ENCODE results near the gene KAT2B. TPM values are rescaled to one million over a fixed set of nuclear protein-coding genes. Genes with fewer than 3 reads are reported as not detected.

KAT2B gene
- total and polyA plus RNA-seq, 5 donors = 20.9 to 71.5 (median 71.0) TPM

DNA sequence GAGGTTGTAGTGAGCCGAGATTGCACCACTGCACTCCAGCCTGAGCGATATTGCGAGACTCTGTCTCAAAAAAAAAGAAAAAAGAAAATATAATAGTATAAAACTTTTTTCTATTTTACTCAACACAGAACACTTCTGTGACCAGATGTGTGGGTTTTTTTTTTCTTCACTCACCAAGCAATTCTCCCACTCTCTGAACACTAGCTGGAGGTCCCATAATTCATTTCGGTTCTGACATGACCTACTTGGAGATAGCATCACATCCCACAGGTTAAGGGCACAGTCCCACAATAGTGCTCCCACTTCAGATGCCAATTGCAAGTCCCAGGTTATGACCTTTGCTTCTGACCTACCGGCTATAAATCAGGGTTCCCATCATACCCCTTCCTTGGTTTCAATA lies 35.0 kb downstream of the KAT2B start:
- H3K4me3 ChIP-seq (ENCODE audit: low read length) = no peak overlapping the region
- WGBS = 92% methylated on average over 5 of the region's 5 CpGs
- ATAC-seq (no peak), DNase-seq (no peak)
- H3K27ac ChIP-seq (ENCODE audit: low read length) = no peak overlapping the region
- no peaks in the 10 kb centered on the region for H3K9me3 ChIP-seq (ENCODE audit: control insufficient read depth, low read length)
- H3K4me1 ChIP-seq (ENCODE audit: control insufficient read depth, insufficient read depth, low read length) = peaks cover 6% of the 10 kb centered on the region
- intact Hi-C loops (cut with DNase I) = no loop called here
- no peaks in the 10 kb centered on the region for H3K27me3 ChIP-seq (ENCODE audit: control insufficient read depth, insufficient read depth)

DNA sequence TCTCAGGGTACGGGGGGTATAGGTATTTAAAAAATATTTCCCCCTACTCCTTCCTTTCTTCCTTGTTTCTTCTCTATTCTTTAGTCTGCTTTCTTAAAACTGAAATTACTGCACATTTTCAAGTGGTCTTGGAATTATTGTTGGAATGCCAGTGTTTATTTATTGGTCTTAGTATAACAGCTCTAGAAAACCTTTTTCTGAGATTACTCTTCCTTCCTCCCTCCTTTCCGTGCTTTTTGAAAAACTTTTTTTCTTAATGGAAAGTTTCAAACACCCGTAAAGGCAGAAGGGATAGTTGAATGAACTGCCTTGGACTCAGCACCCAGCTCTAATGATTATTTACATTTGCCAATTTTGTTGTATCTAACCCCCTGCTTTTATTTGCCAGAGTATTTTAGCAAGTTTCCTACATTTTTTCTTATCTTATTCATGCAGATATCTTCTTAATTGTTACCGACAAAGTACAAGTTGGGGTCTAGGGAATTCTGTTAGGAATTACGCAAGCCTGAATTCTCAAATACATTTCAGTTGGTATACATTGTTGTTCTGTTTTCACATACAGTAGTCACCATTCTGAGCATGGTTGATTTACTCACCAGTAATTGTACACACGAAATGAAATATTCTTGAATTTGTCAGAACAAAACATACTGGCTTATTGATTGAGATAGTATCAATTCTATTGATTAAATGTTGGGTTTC lies 36.2 kb downstream of the KAT2B start:
- DNase-seq (no peak), ATAC-seq (no peak)
- Histone ChIP-seq H3K4me1 (ENCODE audit: control insufficient read depth, insufficient read depth, low read length) (peaks cover 9% of the 10 kb centered on the region), H3K27ac (ENCODE audit: low read length) (no peak overlapping the region), H3K4me3 (ENCODE audit: low read length) (no peak overlapping the region), H3K9me3 (ENCODE audit: control insufficient read depth, low read length) (no peaks in the 10 kb centered on the region), H3K27me3 (ENCODE audit: control insufficient read depth, insufficient read depth) (no peaks in the 10 kb centered on the region)
- intact Hi-C loops (cut with DNase I) = no loop called here
- 71% methylated on average over 6 of the region's 6 CpGs for WGBS

DNA sequence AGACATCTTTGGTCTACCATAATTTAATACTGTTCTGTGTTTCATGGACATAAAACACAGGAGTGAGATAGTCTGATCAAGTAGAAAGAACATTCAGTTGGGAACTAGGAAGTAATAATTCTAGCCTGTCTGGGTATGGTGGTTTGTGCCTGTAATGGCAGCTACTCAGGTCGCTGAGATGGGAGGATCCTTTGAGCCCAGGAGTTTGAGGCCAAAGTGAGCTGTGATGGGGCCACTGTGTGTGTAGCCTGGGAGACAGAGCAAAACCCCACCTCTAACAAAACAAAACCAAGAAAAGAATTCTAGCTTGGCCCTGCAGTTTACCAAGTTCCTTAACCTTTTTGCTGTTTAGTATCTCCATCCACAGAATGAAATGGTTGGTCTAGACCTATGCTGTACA lies 36.8 kb downstream of the KAT2B start:
- intact Hi-C loops (cut with DNase I) = no loop called here
- ATAC-seq (no peak), DNase-seq (no peak)
- 84% methylated on average over 1 of the region's 1 CpG for WGBS
- Histone ChIP-seq H3K27me3 (ENCODE audit: control insufficient read depth, insufficient read depth) (no peaks in the 10 kb centered on the region), H3K4me1 (ENCODE audit: control insufficient read depth, insufficient read depth, low read length) (peaks cover 5% of the 10 kb centered on the region), H3K4me3 (ENCODE audit: low read length) (no peak overlapping the region), H3K9me3 (ENCODE audit: control insufficient read depth, low read length) (no peaks in the 10 kb centered on the region), H3K27ac (ENCODE audit: low read length) (no peak overlapping the region)

DNA sequence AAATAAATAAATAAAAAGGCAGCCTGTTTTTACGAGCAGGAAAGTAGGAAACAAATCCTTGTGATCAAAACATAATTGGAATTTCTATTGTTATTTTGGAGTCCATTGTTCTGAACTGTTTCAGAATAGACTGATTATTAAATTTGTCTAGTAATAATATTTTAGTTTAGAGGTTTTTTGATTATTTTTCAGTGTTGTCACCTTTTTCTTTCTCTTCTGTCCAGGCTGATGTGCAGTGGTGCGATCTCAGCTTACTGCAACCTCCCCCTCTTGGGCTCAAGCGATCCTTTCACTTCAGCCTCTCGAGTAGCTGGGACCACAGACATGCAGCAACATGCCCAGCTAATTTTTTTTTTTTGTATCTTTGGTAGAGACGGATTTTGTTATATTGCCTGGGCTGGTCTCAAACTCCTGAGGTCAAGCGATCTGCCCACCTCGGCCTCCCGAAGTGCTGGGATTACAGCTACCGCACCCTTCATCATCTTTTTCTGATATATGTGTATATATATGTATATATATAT lies 38.0 kb downstream of the KAT2B start:
- DNase-seq = no peak
- Histone ChIP-seq H3K4me3 (ENCODE audit: low read length) (no peak overlapping the region), H3K27ac (ENCODE audit: low read length) (no peak overlapping the region), H3K4me1 (ENCODE audit: control insufficient read depth, insufficient read depth, low read length) (peaks cover 5% of the 10 kb centered on the region), H3K9me3 (ENCODE audit: control insufficient read depth, low read length) (no peaks in the 10 kb centered on the region), H3K27me3 (ENCODE audit: control insufficient read depth, insufficient read depth) (no peaks in the 10 kb centered on the region)
- 90% methylated on average over 9 of the region's 9 CpGs for WGBS
- intact Hi-C loops (cut with DNase I) = no loop called here
- no peak for ATAC-seq

DNA sequence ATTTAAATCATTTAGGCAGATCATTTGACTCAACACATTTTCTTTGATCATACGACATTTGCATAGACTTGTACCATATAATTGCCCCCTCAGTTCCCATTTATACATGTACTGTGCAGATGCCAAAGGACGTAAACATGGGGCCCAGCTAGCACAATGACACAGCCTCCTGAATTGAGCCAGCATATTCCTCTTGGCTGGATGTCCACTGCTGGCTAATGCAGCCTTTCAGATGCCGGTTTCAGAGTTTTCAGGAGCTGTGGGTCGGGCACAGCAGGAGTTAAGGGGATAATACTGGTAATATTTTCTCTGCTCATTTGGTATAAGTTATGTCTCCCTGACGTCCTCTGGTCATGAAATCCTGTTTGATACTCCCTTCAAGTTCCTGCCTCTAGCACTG lies 39.4 kb downstream of the KAT2B start:
- WGBS = 84% methylated on average over 5 of the region's 5 CpGs
- H3K4me1 ChIP-seq (ENCODE audit: control insufficient read depth, insufficient read depth, low read length) = peaks cover 8% of the 10 kb centered on the region

DNA sequence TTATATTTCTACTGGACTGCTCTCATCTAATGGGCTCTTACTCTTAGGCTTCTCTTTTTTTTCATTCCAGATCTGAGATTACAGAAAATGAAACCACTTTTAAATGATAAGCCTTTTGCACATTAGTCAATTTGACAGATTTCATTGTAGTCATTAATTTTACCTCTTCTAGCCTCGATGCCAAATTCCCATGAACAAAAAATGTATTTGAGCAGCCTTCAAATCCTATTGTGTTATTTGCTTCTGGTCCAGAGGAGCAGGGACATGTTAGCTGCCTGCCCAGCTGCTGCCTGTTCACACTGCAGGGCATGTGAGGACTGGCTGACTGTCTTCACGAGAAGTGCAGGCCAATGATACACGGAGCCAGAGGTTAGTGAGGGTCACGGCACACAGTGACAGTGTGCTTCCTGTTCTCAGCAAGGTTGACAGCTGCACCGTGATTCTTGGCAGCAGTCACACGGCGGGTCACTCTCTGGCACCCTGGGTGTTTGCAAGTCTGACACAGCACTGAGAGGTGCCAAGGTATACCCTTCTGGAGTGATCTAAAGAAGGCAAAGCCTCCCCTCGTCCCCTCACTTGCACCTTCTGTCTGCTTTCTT lies 40.8 kb downstream of the KAT2B start:
- intact Hi-C loops (cut with DNase I) = no loop called here
- no peak overlapping the region for H3K4me3 ChIP-seq (ENCODE audit: low read length)
- peak overlapping the region; percentile 22 for H3K27ac ChIP-seq (ENCODE audit: low read length)
- WGBS = 12% methylated on average over 8 of the region's 8 CpGs
- H3K9me3 ChIP-seq (ENCODE audit: control insufficient read depth, low read length) = no peaks in the 10 kb centered on the region
- peaks cover 8% of the 10 kb centered on the region for H3K4me1 ChIP-seq (ENCODE audit: control insufficient read depth, insufficient read depth, low read length)
- H3K27me3 ChIP-seq (ENCODE audit: control insufficient read depth, insufficient read depth) = no peaks in the 10 kb centered on the region
- ATAC-seq (peak; percentile 99), DNase-seq (peak; percentile 76 to 92 (median 88))

More for the DNA sequence above, 39.4 kb downstream of the KAT2B start:
- DNase-seq (no peak), ATAC-seq (no peak)
- no peaks in the 10 kb centered on the region for H3K9me3 ChIP-seq (ENCODE audit: control insufficient read depth, low read length)
- no peak overlapping the region for H3K4me3 ChIP-seq (ENCODE audit: low read length)
- no peak overlapping the region for H3K27ac ChIP-seq (ENCODE audit: low read length)
- intact Hi-C loops (cut with DNase I) = no loop called here
- H3K27me3 ChIP-seq (ENCODE audit: control insufficient read depth, insufficient read depth) = no peaks in the 10 kb centered on the region

DNA sequence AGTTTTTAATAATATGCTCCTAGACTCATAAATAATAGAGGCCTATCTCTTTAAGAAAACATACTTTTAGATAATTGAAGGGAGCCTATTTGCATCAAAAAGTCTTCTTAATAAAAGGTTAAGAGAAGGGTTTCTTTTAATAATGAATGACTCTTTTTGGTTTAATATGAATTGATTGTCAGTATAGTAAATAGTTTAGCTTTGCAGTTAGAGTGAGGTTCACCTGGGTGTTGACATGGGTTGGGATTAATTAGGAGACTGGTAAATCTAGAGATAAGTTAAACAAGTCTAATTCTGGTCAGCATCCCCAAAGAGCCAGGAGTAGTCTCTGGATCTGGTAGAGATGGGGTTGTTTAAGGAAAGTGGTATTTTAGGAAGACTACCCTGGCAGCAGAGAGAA lies 43.0 kb downstream of the KAT2B start:
- Histone ChIP-seq H3K9me3 (ENCODE audit: control insufficient read depth, low read length) (no peaks in the 10 kb centered on the region), H3K4me1 (ENCODE audit: control insufficient read depth, insufficient read depth, low read length) (peaks cover 8% of the 10 kb centered on the region), H3K27ac (ENCODE audit: low read length) (no peak overlapping the region), H3K27me3 (ENCODE audit: control insufficient read depth, insufficient read depth) (no peaks in the 10 kb centered on the region), H3K4me3 (ENCODE audit: low read length) (no peak overlapping the region)
- DNase-seq (no peak), ATAC-seq (no peak)
- intact Hi-C loops (cut with DNase I) = no loop called here

DNA sequence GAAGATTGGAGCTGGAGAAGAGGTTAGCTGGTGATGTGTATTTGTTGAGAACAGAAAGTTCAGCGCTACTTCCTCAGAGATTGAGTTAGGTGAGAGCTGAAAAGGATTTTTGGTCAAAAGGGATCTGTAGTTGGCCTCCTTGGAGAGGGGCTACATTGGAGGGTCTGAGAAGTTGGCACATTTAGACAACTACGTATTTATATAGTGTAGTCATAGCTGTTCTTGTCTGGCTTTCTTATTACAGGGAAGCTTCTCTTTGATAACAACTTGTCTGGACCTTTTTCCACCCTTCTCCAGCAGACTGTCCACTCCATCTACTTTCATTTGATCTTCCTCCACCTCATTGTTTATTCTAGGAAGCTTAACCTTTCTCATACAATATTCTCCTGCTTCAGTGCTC lies 43.7 kb downstream of the KAT2B start:
- ATAC-seq = no peak
- WGBS = 89% methylated on average over 2 of the region's 2 CpGs
- no peaks in the 10 kb centered on the region for H3K9me3 ChIP-seq (ENCODE audit: control insufficient read depth, low read length)
- no peak overlapping the region for H3K27ac ChIP-seq (ENCODE audit: low read length)
- no peaks in the 10 kb centered on the region for H3K27me3 ChIP-seq (ENCODE audit: control insufficient read depth, insufficient read depth)
- intact Hi-C loops (cut with DNase I) = no loop called here
- no peak overlapping the region for H3K4me3 ChIP-seq (ENCODE audit: low read length)
- peaks cover 8% of the 10 kb centered on the region for H3K4me1 ChIP-seq (ENCODE audit: control insufficient read depth, insufficient read depth, low read length)
- DNase-seq = no peak

DNA sequence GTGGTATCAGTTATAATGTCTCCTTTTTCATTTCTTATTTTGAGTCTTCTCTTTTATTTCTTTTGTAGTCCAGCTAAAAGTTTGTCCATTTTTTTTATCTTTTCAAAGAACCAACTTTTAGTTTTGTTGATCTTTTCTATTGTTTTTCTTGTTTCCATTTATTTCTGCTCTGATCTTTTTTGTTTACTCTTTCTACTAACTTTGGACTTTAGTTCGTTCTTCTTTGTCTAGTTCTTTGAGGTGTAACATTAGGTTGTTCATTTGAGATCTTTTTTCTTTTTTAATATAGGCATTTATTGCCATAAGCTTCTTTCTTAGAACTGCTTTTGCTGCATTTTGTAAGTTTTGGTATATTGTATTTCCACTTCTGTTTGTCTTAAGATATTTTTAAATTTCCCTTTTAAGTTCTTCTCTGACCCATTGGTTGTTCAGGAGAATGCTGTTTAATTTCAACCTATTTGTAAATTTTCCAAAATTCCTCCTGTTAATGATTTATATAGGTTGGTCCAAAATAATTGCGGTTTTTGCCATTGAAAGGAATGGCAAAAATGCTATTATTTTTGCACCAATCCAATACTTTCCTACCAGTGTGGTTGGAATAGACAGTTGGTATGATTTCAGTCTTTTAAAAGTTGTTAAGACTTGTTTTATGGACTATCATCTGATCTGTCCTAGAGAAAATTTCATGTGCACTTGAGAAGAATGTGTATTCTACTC lies 51.2 kb downstream of the KAT2B start:
- intact Hi-C loops (cut with DNase I) = no loop called here
- H3K27me3 ChIP-seq (ENCODE audit: control insufficient read depth, insufficient read depth) = no peaks in the 10 kb centered on the region
- ATAC-seq (no peak), DNase-seq (no peak)
- H3K9me3 ChIP-seq (ENCODE audit: control insufficient read depth, low read length) = no peaks in the 10 kb centered on the region
- no peak overlapping the region for H3K27ac ChIP-seq (ENCODE audit: low read length)
- WGBS = 94% methylated on average over 2 of the region's 2 CpGs
- H3K4me1 ChIP-seq (ENCODE audit: control insufficient read depth, insufficient read depth, low read length) = no peaks in the 10 kb centered on the region
- H3K4me3 ChIP-seq (ENCODE audit: low read length) = no peak overlapping the region

DNA sequence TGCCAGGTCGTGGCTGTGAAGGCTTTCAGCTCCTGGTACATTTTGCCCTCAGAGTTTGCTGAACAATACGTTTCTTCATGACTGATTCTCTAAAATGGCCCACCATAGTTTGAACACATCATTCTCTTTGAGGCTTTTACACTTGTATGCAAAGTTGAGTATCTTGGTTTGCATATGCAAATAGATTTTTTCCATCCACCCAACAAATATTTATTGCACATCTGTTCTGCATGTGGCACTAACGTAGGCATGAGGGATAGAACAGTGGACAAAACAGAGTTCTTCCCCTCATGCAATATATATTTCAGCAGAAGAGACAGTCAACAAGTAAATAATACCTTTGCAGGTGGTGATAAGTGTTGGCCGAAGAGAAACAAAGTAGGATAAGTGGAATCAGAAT lies 55.2 kb downstream of the KAT2B start:
- intact Hi-C loops (cut with DNase I) = no loop called here
- no peak for DNase-seq
- Histone ChIP-seq H3K9me3 (ENCODE audit: control insufficient read depth, low read length) (no peaks in the 10 kb centered on the region), H3K27me3 (ENCODE audit: control insufficient read depth, insufficient read depth) (no peaks in the 10 kb centered on the region), H3K4me1 (ENCODE audit: control insufficient read depth, insufficient read depth, low read length) (no peaks in the 10 kb centered on the region), H3K27ac (ENCODE audit: low read length) (no peak overlapping the region), H3K4me3 (ENCODE audit: low read length) (no peak overlapping the region)
- WGBS = 89% methylated on average over 4 of the region's 4 CpGs
- no peak for ATAC-seq

DNA sequence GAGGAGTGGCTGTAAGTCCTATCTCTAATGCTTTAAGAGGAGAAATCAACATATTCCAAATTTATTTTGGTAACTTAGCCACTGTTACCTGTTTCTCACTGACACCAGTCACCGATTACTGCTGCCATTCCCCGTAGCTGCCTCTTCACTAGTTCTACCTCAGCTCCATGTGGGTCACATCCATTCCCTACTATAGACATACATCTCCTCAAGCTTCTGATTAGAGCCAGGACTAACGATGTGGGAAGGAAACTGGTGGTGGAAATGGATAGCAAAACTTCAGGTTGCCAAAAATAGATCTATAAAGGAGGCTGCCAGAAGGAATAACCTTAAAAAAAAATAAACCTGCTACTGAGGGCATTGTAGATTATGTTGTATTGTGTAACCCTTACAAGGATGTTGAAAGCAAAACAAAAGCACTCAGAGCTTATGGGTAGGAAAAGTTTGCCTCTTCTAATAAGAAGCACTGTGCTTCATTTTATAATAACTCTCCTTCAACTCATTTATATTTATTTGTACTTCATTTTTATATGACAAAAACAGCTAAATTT lies 56.0 kb downstream of the KAT2B start:
- H3K27ac ChIP-seq (ENCODE audit: low read length) = no peak overlapping the region
- DNase-seq (no peak), ATAC-seq (peak; percentile 29 to 84)
- no peaks in the 10 kb centered on the region for H3K27me3 ChIP-seq (ENCODE audit: control insufficient read depth, insufficient read depth)
- no peak overlapping the region for H3K4me3 ChIP-seq (ENCODE audit: low read length)
- H3K9me3 ChIP-seq (ENCODE audit: control insufficient read depth, low read length) = no peaks in the 10 kb centered on the region
- WGBS = 59% methylated on average over 3 of the region's 3 CpGs
- no peaks in the 10 kb centered on the region for H3K4me1 ChIP-seq (ENCODE audit: control insufficient read depth, insufficient read depth, low read length)
- intact Hi-C loops (cut with DNase I) = no loop called here
